GM19452 (cell line): ENCODE measurements around the gene ARPC2.

ENCODE experiments used
- ATAC-seq: cut with Tn5 transposase; IDR thresholded peaks from one replicate; pipeline ENCODE4 v1.9.1; 2021; ENCODE audit not compliant: unreplicated experiment

ARPC2 gene

DNA sequence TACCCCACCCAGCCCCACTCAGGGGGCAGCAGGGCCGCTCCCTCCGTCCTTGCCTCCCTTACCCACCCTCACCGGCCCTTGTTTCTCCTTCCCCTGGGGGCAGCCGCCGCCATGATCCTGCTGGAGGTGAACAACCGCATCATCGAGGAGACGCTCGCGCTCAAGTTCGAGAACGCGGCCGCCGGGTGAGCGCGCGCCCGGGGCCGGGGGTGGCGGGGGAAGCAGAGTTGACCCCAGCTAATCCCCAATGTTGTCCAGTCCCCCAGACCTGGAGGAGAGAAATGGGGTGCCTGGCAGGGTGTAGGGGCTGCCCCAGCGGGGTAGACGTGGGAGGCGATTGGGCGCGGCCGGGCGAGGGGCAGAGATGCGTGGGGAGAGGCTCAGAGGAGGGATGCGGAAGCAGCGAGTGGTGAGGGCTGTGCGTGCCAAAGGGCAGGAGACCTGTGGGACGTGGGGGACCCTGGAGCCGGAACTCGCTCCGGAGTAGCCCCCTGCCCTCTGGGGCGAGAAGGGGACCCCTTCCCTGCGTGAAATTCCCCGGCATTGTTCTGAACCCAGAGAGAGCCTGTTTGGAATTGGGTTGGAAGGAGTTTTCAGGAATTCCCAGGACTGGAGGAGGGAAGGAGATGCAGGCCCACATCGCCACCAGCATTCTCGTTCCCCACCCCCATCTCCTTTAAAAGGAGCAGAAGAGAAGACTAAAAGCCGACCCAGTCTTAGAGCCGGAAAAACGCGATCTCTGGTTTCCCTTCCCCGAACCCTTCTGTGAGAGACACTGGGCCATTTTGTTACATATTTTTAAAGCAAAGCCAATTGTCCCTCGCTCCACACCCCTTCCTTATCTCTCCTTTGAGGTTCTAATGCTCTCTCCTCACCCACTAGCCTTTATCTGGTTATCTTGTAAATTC is 625 bp downstream of the ARPC2 start:
- no peak for ATAC-seq

DNA sequence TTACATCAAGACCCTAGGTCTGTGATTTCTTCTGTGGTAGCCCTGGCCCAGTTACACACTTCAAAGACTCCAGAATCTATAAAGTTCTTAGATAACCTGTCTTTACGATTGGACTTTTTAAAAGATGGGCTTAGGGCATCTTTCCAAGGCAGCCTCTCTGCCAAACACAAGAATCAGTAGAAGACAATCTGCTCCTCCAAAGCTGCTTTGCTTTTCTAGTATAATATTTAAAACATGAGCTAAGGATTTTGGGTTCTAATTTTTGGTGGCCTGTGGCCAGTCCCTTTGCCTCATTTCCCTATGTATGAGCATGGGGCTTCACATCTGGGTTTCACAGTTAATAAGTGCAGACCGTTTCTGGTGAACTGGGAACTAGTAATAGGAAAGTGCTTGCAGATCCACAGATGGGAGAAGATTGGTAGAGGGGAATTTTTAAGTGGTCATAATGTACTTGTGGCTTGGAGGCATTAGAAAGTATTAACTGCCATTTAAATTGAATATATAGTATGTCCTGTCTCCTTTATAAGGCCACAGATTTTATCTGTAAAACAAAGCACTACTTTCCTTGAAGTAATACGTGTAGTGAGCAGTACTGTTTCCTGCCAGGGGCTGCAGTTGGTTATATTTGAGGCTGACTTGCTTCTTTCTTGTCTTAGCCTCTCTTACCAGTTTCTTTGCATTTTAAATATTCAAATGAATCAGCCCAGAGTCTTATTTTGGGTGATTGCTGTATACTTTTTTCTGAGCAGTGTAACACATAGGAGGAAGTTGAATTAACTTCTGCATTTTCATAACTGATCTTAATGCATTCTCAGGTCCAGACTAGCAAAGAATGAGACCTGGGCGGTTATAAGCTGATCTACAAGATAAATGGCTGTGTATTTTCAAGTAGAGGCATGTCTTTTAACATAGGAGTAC is 1.5 kb downstream of the ARPC2 start:
- ATAC-seq: peak; percentile 50

DNA sequence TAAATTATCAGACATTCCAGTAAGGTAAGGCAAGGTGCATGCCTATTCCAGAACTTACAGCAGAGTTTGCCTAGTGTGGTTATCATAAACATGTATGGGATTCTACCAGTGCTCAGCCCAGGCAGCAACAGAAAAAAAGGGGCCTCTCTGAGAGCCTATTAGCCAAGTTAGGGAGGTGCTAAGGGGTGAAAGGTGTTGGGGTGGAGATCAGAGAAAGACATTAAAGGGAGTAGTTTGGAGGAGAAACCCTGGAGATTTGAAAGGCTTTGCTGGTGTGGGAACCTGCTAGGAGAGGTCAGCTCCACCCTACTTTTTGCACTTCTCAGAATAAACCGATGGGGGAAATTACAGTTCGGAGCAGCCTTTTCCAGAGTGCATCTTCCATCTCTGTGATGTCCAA is 2.9 kb downstream of the ARPC2 start:
- no peak for ATAC-seq

DNA sequence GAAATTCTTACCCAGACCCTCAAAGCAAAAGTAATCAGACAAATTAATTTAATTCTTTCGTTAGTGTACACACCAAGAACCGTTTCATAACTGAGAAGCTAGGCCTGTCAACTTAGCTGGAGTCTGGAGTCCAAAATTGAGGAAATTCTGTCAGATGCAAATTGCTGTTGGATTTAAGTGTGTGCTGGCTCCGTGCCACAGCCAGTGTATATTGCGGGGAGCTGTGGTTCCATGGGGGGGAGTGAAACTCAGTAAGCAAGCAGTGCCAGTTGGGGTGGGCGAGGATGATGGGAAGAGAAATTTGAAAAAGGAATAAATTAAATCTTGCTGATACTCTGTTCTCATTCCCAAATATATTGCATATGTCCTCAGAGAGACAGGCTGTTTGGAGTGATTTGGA is 4.0 kb downstream of the ARPC2 start:
- no peak for ATAC-seq

DNA sequence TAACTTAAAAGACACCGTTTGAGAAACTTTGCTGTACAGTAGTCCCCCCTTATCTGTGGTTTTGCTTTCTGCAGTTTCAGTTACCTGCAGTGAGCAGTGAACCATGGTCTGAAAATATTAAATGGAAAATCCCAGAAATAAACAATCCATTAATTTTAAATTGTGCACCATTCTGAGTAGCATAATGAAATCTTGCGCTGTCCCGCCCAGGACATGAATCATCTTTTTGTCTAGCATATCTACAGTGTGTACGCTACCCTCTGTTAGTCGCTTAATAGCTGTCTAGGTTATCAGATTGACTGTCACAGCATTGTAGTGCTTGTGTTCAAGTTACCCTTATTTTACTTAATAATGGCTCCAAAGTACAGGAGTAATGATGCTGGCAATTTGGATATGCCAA is 6.1 kb downstream of the ARPC2 start:
- ATAC-seq: no peak

DNA sequence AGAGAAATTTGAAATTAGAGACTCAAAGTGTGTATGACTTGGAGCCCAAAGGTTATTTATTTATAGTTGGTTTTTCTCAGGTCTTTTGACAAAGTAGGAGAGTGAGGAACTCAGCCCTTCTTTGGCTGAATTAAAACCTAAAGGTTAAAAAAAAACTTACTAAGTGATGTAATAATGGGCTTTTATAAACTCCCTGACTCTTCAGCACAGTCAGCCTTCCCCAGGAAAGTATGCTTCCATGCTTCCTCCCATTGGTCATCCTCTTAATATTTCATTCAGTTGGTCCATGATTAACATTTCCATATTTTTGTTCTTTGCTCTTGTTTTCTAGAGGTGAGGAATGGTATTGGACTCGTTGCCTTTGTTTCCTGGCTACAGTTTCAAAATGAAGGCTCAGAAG is 7.2 kb downstream of the ARPC2 start:
- no peak for ATAC-seq

DNA sequence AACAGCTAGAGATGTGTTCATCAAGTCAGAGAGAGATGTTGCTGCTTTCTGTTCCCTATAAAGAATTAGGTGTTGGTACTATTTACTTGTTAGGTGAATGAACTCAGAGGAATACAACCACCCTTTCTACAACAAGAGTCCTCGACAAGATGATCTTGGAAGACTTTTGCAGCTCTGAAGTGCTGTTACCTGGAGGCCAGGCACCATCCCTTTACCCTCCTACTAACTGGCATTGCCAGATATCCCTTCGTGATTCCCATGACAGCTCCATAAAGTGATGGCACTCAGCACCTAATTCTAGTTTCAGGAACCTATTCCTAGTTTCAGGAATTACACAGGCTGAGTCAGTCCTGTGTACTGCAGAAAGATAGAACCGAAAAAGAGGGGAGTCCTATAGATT is 9.9 kb downstream of the ARPC2 start:
- ATAC-seq: no peak

DNA sequence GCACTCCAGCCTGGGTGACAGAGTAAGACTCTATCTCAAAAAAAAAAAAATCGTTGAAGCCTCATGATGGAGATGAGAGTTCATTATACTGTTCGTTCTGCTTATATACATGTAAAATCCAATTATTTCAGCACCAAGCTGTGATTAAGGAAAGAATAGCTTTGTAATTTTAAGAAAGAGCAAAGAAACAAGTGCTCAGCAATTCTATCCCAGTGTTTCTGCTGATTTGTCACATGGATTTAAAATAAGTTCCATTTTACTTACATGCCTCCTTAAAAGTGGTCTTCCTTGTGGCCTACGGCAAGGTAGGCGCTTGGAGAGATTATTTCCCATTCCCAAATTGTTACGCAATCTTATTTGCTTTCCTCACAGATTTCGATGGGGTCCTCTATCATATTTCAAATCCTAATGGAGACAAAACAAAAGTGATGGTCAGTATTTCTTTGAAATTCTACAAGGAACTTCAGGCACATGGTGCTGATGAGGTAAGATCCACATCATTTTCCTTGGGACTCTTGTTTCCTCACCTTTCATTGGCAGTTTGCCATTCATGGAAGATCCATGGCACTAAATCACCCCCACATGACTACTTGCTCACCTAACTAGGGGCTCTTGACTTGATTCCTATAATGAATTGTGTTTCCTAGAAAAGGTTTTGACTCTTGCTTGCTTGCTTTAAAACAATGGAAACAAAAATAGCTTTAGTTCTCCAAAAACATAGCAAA is 11.5 kb downstream of the ARPC2 start:
- no peak for ATAC-seq

DNA sequence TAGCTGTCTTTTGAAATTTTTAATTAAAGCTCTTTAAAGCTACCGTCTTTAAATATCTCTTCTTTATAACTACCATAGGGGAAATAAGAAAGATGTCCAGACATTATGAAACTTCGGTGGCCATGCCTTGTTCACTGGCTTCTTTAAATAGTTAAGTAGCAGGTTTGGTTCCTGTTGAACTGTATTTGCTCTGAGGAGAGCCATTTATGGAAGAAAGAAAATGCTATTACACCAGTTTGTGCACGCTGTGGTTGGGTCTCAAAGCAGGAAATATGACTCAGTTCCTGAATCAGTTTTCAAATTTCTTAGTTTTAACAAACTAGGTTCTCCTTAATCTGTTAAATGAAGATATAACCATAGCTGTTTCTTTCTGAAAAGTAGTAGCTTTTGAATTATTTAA is 12.2 kb downstream of the ARPC2 start:
- peak; percentile 76 for ATAC-seq

DNA sequence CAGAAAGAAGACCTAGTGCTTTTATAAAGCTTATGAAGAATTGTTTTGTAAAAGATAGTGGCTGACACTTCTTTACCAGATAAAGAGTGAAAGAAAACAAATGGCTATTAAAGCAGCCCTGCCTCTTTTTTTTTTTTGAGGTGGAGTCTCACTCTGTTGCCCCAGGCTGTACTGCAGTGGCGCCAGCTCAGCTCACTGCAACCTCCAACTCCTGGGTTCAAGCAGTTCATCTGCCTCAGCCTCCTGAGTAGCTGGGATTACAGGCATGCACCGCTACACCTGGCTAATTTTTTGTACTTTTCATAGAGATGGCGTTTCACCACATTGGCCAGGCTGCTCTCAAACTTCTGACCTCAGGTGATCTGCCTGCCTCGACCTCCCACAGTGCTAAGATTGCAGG is 12.9 kb downstream of the ARPC2 start:
- ATAC-seq: no peak

DNA sequence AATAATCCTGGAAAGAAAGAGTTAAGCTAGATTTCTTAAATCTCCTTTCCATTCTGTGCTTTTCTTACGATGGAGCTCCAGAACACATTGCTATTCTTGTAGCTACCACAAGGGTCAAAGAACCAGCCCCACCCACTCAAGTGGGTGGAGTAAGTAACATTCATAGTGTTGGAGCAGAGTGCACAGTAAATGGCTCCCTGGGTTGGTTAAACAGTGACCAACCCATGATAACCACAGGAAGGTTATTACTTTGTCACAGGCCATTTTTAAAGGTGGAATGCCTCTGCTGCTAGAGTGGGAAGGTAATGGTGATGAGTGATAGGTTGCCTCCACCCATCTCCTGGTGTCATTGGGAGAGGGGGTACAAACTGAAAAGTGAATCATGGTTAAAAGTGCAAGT is 13.9 kb downstream of the ARPC2 start:
- ATAC-seq: peak; percentile 71

DNA sequence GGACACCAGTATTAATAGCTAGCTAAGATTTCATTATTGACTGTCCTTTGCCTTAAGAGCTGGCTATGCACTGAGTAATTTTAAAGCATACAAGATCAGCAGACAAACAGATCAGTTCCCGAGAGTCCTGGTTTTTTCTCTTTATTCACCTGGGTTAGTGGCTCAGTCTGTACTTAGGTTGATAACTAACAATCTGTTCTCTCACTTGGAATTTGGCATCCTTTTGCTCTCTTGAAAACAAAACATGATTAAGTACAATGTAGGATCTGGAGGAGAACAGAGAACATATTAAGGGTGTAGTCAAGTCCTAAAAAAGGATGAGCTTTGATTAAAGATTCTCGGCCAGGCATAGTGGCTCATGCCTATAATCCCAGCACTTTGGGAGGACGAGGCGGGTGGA is 16.6 kb downstream of the ARPC2 start:
- no peak for ATAC-seq

DNA sequence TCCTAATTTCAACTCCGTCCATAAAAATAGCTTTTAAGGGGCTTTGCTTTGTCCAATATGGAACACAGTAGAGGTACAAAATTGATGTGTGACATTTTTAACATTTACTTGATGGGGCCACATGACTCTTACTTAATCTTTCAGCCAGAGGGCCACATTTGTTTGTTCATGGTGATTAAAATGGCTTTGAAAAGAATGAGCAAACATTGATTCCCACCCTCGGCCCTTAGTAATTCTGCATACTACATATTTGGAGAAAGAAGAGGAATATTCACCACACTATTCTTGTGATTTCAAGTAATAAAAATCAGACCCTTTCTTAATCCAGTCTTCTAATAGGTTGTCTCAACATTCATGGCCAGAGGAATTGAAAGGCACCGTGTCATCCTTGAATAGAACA is 17.5 kb downstream of the ARPC2 start:
- no peak for ATAC-seq

DNA sequence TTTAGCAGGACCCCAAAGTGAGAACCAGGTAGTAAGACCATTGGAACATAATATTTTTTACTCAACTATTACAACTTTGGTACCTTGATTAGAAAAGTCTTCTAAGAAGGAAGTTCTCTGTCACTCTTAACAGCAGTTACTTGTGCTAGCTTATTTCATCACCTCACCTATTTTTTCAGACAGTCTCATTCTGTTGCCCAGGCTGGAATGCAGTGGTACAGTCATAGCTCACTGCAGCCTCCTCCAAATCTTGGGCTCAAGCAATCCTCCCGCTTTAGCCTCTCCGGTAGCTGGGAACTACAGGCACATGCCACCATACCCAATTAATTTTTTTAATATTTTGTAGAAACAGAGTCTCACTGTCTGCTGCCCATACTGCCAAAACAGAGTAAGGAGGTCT is 18.0 kb downstream of the ARPC2 start:
- no peak for ATAC-seq

DNA sequence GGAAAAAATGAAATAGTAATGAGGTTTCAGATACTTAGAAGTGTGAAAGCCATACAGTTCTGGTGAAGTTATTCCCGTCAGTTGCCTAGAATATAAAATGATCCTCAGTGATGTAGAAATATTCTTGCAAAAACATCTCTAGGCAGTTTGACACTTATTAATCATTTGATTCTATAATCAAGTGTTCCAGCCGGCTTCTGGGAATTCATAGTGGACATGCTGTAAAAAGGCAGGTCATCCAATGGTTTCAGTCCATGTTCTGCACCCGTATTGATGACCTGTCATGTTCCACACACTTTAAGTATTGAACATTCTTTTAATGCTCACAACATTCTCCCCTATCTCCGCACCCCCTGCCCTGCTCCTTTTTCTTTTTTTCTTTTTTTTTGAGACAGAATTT is 19.8 kb downstream of the ARPC2 start:
- ATAC-seq: no peak

DNA sequence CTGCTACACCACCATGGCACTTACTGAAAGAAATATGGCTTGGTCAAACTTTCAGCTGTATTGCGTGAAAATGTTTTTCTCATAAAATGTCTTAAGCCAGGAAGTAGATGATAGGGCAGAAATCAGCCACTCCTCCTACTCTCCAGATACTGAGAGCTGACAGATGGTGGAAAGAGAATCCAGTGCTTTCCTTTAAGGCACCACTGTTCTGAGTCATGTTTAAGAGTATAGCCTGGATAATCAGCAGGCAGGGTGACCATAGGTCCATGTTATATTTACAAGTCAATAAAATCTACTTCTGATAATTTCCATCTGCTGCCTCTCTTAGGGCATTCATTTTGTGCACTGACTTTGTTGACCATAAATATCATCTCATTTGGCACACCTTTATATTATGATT is 21.9 kb downstream of the ARPC2 start:
- ATAC-seq: no peak

DNA sequence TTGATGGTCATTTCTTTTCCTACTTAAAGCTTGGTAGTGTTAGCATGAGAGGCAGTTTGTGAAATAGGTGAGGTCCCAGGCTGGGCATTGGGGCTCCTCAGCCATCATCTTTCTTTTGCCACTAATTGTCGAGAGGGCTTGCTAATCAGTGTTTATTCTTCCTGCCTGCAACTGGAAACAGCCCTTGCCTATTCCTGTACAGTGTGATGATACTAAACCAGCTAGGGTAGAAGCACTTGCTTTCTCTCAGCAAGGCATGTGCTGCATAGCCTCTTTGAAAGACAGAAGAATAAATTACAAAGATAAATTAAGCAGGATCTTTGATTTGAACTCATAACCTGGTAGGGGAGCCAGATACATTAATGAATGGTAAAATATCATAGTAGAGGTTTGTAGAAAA is 27.2 kb downstream of the ARPC2 start:
- ATAC-seq: no peak

DNA sequence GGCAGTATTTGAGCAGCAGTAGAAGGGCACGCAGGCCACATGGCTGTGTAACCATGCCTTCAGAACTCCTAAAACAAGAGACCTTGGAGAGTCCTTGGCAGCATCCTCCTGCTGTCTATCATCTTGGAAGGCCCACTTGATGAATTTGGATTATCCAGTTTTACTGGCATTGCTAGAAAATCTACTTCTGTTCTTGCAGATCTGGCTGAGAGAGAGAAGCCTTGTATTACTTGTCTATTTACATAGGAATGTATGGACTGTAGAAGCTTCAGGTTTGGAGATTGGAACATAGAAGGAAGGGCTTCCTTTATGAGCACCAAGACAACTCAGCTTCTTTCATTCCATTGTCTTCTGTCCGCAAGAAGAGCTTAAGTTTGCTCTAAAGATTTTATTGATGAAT is 27.7 kb downstream of the ARPC2 start:
- no peak for ATAC-seq

DNA sequence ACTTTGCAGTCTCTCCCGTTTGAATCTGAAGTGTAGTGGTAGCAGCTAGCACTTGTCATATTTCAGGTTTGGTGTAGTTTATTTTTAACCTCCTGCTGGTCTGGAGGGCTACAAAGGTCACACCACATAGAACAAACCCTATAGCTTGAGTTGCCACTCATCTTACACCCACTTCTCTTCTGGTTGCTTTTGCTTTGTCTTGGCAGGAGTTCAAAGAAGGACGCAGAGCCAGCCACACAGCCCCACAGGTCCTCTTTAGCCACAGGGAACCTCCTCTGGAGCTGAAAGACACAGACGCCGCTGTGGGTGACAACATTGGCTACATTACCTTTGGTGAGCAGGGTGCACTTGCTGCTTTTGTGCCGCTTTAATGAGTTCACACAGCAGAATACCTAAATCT is 28.2 kb downstream of the ARPC2 start:
- ATAC-seq: no peak

DNA sequence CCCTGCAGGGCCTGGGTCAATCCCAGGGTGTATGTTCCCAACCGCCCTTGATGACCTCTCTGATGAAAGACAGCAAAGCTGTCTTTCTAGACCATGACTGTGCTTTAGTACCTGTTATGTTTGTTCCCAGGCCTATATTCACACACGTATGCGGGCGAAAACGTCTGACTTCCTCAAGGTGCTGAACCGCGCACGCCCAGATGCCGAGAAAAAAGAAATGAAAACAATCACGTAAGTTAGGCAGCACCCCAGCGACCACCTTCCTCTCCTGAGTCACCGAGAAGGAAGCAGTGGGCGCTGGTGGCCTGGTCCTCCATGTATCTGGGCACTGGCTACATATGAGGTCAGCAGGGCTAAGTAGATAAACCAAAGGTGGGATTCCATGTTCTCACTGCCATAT is 32.7 kb downstream of the ARPC2 start:
- ATAC-seq: no peak

DNA sequence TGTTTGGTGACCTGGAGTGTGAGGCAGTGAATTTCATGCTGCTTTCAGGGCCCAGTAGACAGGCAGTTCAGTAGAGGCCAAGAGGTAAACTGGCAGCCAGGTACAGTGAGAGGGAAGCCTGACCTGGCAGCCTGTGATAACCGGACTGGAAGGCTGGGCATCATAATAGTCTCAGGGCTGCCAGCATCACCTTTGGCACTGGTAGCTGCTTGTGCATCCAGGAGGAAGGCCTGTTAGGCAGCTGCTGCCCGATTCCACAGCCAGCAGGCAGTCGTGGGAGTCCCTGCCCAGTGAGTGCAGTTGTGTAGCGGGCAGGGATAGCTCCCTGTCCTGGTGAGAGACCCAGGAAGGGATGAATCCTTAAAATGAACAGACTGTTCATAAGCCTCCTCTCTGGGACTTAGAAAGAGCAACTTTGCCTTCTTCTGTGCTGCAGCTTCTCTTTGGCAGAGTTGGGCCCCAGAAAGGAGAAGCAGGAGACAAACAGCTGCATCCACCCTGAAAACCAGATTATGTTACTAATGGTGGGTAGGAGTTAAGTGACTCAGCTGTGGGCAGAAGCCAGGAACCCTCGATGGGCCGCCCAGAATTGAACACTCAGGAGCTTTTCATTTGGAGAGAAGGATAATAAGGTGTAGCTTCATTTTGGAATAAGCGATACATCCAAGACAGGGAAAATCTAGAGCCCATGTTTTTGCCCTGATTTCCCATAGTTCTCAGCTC is 35.7 kb downstream of the ARPC2 start:
- no peak for ATAC-seq
